Prostate gland (tissue), 2 donors: Measurements from ENCODE around the gene TPCN1.

Source experiments
- POLR2A ChIP-seq: fragments of 450-650 bp; IDR thresholded peaks from one replicate; pipeline ENCODE4 v1.6.1; 2016; ENCODE audit warnings: antibody characterized with exemption, mild to moderate bottlenecking
- TF ChIP-seq, protein P1 (sequence below), 4 experiments: fragments of 200-600 bp in 2 of 4; fragments of 450-650 bp in 2 of 4; sonication (generic) in 2 of 4; IDR thresholded peaks; 1 replicate in 3 of 4; 2 replicates in 1 of 4; pipeline ENCODE4 v1.5.1; 2016 to 2019; ENCODE audit warnings: antibody characterized with exemption in 4 of 4, mild to moderate bottlenecking in 2 of 4, moderate library complexity in 2 of 4

- TF ChIP-seq, protein P1, sequence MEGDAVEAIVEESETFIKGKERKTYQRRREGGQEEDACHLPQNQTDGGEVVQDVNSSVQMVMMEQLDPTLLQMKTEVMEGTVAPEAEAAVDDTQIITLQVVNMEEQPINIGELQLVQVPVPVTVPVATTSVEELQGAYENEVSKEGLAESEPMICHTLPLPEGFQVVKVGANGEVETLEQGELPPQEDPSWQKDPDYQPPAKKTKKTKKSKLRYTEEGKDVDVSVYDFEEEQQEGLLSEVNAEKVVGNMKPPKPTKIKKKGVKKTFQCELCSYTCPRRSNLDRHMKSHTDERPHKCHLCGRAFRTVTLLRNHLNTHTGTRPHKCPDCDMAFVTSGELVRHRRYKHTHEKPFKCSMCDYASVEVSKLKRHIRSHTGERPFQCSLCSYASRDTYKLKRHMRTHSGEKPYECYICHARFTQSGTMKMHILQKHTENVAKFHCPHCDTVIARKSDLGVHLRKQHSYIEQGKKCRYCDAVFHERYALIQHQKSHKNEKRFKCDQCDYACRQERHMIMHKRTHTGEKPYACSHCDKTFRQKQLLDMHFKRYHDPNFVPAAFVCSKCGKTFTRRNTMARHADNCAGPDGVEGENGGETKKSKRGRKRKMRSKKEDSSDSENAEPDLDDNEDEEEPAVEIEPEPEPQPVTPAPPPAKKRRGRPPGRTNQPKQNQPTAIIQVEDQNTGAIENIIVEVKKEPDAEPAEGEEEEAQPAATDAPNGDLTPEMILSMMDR (IDR thresholded peaks at IDR 0.05), result no peak
- no peak for TF ChIP-seq POLR2A
Observed at GRCh38 chr12:113290506-113290905, 69.2 kb downstream of the TPCN1 start.
